GM18499 (cell line): ENCODE data around the gene SEMA6B.

Experiments
- ATAC-seq: cut with Tn5 transposase; IDR thresholded peaks from one replicate; pipeline ENCODE4 v1.9.1; 2021; ENCODE audit warnings: moderate number of reproducible peaks; ENCODE audit not compliant: insufficient read depth, unreplicated experiment

Gene SEMA6B

GRCh38 chr19:4588291-4588761 is 28.8 kb upstream of the SEMA6B start:
- ATAC-seq: no peak

DNA sequence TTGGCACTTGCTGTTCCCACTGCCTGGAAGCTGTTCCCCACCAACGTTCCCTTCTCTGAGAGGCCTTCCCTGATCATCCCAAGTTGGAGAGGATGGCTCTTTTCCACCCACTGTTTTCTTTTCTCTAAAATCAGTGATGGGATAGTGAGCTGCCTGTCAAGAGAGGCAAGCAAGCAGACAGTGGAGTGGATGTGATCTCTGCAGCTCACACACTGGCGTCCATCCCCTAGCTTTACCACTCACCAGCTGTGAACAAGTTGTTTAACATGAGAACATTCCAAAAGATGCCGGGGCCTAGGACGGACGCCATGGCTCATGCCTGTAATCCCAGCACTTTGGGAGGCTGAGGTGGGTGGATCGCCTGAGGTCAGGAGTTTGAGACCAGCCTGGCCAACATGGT is 28.0 kb upstream of the SEMA6B start:
- ATAC-seq: no peak

- ATAC-seq: no peak
Measured at GRCh38 chr19:4586691-4587090, 27.2 kb upstream of the SEMA6B start.

DNA sequence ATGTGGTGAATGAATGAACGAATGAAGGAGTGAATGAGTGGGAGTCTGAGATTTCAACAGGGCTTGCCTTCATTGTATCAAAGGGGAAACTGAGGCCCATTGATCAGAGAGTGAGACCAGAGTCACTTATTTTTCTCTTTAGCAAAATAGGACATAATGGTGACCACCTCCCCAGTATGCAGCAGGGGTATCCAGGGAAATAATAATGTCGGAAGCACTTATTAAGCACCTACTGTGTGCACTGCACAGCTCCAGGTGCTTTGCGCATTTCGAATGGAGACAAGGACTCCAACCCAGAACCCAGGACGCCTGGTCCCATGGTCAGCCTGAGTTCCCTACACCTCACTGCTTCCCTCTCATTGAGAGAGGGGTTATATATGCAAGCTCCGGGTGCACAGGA is 26.8 kb upstream of the SEMA6B start:
- ATAC-seq: no peak

DNA sequence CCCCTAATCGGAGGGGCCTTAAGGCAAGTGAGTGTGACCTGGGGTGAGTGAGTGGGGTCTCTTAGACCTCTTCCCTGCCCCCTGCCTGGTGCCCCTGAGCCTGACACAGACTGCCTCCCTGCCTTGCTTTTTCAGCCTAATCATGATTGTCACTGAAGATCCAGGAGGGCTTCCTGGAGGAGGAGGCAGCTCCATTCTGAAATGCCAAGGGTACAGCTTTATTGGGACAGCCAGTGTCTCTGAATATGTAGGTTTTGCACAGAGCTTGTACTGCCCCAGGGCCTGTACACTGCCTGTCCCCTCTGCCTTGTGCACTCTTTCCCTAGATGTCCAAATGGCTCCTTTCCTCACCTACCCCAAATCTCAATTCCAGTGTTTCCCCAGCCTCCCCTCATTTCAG is 26.1 kb upstream of the SEMA6B start:
- ATAC-seq: no peak

- ATAC-seq: no peak
Measured at GRCh38 chr19:4584670-4585460, 25.4 kb upstream of the SEMA6B start.

- ATAC-seq: no peak
Measured at GRCh38 chr19:4583961-4584669, 24.6 kb upstream of the SEMA6B start.

DNA sequence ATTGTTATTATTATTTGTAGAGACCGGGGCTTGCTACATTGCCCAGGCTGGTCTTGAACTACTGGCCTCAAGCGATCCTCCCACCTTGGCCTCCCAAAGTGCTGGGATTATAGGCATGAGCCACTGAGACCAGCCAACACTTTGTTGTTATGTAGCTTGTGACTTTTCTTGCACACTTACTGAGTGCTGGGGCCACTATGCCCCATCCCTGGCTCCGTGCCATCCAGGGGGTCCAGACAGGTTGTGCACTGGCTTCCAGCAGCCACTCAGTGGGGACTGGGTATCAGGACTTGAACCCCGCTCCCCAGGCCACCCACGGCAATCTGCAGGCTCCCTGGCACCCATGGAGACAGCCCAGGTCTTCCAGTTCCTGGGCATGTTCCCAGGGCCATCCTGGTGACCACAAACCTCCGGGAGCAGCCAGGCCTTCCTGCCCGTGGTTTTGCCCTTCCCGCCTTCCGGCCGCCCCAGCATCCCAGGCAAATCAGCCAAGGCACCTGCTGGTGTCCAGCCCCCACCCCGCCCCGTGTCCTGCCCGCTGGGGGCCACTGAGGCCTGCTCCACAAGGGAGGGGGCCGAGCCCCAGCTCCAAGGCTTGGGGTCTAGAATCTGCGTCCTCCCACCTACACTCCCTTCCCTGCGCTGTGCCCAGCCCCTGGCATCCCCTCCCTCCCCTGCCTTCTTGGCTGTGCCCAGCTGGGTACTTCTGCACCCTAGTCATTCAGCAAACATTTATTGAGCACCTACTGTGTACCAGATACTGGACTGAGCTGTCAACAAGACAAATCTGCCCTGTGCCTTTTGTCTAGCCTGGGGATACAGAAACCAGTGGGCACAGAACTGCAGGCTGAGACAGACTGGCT is 23.7 kb upstream of the SEMA6B start:
- no peak for ATAC-seq

- no peak for ATAC-seq
Measured at GRCh38 chr19:4581666-4582553, 22.4 kb upstream of the SEMA6B start.

GRCh38 chr19:4580961-4581665 is 21.6 kb upstream of the SEMA6B start:
- ATAC-seq: no peak

- ATAC-seq: no peak
Measured at GRCh38 chr19:4580021-4580901, 20.8 kb upstream of the SEMA6B start.

GRCh38 chr19:4579389-4579788 is 19.9 kb upstream of the SEMA6B start:
- no peak for ATAC-seq

- no peak for ATAC-seq
Measured at GRCh38 chr19:4578552-4579248, 19.2 kb upstream of the SEMA6B start.

- no peak for ATAC-seq
Measured at GRCh38 chr19:4577020-4577782, 17.7 kb upstream of the SEMA6B start.

GRCh38 chr19:4576016-4576933 is 16.8 kb upstream of the SEMA6B start:
- no peak for ATAC-seq
